HG03159 (cell line): ENCODE data around the gene DMRT1.

ENCODE experiments used
- ATAC-seq: cut with Tn5 transposase; IDR thresholded peaks from one replicate; pipeline ENCODE4 v1.9.1; 2021; ENCODE audit warnings: mild to moderate bottlenecking, moderate library complexity; ENCODE audit not compliant: unreplicated experiment

The DMRT1 gene

DNA sequence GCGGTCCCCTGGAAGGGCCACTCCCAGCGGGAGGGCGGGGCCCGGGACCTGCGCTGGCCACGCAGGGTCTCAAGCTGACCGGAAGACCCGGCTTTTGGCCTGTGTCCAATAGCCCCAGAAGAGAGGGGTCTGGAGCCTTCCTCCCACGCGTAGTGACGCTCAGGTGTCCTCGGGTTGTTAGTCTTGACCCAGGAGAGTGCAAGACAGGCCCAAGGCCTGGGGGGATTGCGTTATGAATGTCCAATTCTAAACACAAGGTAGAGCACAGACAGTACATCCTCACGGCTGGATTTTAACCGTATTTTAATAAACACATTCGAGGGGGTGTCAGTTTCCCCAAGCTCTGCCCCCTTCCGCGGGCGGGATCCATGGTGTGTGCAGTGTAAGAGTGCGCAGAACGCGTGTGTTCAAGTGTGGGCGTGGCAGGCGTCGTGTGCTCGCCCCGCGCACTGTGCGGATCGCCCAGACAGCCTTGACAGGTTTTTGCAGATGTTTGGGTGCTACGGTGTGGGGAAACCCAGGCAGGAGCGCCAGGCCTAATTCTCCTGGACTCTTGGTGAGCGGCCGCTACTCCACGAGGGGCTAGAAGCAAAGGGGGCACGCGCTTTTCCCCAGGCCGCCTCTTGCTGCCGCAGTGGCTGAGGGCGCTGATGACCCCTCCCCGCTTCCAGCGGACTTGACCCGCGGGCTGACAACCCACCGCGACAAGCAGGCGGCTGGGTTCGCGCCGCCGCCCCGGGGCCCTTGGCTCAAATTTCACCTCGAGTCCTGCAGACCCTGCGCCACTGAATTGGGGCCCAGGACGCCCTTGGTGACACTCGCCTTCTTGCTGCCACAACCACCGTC is 128.9 kb downstream of the DMRT1 start:
- ATAC-seq = no peak

DNA sequence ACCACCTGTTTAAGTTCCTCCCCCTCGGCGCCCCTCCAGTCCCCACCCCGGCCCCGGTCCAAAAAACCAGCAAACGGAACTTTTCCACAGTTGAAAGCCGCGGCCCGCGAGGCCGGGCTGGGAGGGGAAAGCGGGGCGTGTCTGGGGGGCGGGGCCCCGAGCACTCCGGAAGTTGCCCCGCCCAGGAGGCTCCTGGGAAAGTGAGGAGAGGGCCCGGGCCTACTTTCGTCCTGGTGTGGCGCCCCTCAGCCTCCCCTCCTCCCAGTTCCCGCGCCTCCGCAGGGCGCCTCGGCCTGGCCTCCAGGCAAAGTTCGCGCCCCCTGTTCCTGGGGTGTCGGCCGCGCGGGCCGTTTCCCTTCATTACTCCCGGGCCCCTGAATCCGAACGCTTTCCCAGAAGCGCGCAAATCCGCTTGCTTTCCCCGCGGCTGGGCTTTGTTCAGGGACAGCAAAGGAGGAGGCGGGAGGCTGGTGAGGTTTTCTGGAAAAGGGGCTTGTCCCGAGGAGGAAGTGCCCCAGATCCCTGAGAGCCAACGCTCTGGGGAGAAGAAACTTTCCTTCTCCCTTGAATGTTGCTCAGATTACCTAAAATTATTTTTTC is 130.5 kb downstream of the DMRT1 start:
- no peak for ATAC-seq

DNA sequence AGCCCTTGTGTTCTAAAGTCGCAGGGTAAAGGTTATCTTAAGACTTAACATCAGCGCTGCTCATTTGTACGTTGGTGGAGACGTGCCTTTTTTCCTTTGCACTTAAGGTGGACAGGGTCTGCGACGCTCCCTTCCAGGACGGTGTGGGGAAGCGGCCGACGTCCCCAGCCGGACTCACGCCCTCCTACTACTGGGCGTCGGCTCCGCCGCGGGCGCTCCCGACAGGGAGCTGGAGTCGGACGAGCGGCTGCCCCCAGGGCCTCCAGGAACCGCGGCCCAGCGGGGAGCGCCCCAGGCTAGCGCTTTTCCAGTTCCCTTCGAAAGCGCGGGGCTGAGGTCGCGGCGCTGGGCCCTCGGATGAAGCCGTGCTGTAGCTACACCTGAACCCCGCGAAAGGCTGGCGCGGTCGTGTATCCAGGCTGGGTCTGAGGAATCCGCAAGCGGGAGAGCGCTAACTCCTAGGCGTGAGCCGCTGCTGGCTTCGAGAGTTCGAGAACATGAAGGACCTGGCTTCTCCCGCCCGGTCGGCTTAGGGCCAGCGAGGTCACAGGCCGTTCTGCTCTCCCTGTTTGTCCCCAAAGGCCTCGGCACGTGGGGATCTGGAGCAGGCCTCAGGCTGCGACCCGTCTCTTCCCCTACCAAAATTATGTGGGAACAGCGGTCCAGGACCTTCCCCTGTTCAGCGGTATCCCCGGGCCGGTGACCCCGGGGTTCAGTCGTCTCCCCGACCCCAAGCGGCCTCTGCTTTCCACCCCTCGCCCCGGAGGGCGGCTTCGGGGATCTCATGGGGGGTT is 131.2 kb downstream of the DMRT1 start:
- no peak for ATAC-seq

DNA sequence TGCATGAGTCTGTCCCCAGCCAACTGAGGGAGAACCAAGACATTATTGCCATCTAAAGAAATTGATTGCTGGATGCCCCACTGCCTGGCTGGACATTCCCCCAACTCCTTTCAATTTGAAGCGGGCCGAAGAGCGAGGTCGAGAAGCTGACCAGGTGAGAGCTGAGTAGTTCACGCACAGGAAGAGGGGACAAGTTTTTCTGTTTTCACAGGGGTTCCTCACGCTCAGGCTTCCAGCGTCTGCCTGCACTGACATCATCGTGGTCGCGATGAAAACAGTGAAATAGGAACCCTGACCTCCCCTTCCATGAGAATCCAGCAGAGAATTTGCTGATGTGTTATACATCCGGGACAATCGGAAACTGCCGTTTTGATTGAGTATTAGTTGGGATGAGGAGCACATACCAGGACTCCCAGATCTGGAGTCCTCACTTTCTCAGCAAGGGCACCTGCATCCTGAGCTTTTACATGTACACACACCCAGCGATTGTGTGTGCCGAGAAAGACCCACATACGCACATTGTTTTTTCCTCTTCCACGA is 131.9 kb downstream of the DMRT1 start:
- no peak for ATAC-seq

DNA sequence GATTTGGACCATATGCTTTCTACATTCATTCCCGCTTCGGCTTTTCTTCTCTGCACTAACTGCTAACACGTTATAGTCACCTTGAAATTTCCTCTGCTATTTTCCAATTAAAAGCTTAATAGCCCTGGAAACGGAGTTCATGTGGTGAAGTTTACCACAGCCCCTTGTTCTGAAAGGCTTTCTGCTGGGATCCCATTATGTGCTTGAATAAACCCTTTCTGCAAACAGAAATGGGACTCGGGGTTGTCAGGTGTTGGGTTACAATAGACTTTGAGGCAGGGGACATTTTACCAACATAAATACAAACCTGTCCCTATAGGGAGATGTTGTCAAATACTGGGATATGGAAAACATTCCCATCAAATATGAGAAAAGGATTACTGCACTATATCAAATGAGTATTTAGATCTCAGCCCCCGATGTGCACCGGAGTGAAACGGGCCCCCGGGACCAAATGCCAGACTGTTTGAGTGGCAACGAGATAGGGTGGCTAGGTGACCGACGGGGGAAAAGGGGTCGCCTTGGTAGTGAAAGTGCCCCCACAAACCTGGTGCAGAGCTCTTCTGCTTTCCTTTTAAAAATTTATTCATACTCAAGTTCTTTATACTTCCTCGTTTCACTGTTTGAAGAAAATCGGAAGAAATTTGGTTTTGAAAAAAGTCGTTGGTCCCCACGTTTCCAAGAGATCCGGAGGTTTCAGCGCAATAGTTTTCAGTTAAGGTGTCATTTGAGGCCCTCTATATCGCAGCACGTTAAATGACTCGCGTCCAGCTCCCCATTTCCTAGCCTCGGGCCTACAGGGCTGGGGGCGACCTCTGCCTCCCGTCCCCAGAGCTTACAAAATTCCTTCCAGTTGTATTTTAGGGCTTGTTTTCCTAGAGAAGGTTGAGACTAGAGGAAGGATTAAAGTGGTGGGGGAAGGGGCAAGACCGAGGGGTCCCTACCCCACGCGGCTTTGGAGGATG is 132.8 kb downstream of the DMRT1 start:
- no peak for ATAC-seq

DNA sequence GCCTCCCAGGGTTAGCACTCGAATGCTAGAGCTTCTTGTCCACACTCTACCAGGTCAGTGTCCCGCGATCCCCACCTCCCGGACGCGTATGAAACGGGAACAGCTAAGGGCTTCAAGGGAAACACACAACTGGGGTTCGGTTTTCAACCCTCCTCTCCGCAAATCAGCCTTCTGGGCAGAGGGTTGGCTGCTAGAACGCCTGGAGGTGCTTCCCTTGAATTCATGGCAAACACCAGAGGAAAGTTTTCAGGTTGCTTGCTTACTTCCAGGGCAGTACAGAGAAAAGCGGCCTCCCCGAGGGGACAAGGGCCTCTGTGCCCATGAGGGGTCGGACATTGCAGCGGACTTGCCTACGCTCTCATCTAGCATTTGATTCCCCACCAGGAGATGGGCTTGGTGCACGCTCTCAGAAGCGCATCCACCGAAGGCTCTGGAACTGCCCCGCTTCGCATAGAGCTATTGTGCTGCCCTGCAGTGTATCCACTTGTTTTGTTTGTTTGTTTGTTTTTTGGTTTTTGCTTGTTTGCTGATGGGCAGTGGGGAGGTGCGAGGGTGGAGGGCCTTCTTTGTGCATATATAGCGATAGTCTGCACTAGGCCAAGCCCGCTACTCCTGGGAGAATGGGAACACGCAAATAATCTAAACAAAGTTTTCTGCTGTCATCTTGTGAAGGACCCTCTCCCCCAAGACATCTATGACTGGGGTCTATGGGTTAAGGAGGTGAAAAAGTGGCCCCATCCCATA is 133.7 kb downstream of the DMRT1 start:
- no peak for ATAC-seq

DNA sequence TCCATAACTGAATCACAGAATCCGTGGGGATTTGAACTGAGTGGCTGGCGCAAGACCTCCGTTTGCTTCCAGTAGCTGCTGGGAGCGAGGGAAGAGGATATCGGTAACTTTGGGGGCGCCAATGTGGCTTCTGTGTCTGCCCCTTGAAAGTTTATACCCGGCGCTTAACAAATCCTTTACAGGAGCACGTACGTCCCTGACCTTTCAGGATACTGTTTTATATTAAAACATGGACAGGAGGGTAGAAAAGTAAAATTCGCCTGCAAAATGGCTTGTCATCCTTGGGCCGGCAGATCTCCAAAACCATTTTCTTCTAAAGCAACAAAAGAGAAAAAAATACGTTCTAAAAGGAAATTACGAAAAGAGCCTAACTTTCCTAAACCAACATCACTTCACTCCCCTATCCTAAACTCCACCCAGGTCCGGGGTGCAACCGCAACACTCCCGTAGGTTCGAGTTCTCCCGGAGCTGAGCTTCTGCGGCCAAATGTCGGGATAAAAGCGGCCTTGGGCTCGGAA is 134.3 kb downstream of the DMRT1 start:
- no peak for ATAC-seq

DNA sequence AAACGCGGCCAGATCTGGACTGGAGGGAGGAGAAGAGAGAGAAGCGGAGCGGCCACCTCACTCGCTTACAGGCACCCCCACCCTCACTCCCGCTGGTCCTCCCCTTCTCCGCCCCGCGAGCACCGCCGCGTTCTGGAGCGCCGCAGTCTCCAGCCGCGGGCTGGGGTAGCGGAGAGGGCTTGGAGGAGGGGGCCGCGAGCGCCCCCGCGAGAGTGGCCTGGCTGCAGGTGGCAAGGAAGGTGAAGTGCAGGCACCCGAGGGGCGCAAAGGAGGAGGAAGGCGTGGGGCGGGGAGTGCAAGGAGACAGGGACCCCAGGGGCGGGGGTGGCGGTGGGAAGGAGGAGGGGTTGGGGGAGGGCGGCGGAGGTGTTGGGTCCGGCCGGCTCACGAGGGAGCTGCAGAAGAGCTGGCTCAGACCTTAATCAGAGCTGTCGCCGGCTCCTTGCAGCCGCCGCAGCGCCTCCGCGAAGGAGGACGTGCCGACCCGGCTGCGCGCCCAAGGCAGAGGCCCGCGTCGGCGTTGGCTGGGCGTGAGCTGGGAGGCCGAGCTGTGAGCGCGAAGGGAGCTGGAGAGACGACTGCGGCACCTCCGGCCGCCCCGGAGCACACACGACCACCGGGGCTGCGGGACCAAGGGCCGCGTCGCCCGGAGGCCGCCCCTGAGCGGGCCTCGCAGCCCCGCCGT is 134.9 kb downstream of the DMRT1 start, which contains the start of gene DMRT3:
Gene DMRT3 (plus strand): TSS at position 398 of the 685 bp plus-strand sequence. CDS start 347 bp downstream, outside the sequence.
- ATAC-seq = no peak

DNA sequence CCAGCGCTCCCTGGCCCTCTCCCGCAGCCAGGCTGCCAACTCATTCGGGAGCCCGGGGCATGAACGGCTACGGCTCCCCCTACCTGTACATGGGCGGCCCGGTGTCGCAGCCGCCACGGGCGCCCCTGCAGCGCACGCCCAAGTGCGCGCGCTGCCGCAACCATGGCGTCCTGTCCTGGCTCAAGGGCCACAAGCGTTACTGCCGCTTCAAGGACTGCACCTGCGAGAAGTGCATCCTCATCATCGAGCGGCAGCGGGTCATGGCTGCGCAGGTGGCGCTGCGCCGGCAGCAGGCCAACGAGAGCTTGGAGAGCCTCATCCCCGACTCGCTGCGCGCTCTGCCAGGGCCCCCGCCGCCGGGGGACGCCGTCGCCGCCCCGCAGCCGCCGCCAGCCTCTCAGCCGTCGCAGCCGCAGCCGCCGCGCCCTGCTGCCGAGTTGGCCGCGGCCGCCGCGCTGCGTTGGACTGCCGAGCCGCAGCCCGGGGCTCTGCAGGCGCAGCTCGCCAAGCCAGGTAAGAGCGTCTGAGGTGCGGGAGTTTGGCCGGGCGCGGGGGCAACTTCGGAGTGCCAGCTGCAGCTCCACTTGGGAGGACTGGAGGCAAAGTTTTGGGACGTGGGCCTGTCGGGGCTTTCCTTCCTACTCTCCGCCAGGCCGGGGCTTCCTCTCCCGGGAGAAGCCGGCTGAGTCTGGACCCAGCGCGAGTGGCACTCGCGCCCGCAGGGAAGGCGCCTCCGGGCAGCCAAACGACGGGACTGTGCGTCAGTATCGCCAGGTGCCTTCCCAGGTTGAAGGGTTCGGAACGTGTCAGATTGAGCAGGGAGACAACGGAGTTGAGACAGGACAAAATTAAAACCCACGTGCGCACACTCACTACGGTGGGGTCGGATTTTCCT is 135.7 kb downstream of the DMRT1 start:
- ATAC-seq = no peak

DNA sequence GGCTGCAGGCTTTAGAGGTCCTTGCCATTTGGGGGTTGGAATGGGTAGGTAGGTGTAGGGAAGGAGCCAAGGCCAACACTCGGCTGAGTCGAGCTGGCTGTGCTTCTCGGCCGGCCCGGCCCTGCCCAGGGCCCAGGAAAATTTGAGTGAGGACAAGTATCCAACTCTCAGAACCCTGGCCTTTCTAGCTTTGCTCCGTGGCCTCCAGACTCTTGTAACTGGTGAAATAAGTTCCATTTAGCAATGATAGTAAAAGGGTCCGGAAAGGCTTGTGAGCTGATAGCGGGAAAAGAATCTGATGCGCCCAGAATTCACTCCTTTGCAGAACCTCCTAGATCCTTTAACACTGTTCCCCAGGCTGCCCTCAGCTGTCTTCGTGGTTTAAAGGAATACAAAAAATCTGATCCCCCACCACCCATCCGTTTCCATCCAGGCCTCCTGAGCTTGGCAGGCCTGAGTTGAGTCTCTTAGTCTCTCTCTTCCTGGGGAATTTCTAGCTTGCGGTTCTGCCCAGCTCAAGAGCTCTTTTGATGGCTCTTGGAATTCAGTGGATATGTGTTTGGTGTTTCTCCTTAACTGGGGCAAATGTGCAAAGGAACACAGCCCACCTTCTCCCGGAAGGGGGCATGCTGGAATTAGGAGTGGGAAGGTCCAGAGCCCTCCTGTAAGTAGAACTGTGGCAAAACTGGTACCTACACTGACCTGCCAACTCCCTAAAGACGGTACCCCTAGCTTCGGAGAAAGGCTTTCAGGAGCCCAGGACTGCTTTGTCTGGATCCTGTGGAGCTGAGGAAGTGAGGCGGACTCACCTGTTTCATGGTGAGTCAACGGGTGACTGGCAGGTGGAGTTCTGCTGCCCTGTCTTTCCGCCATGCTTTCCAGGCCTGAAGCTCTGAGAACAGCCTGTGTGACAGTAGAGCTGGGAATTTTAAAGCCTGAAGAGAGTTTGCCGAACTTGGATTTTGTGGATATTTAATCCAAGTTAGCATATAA is 136.6 kb downstream of the DMRT1 start:
- ATAC-seq = no peak

DNA sequence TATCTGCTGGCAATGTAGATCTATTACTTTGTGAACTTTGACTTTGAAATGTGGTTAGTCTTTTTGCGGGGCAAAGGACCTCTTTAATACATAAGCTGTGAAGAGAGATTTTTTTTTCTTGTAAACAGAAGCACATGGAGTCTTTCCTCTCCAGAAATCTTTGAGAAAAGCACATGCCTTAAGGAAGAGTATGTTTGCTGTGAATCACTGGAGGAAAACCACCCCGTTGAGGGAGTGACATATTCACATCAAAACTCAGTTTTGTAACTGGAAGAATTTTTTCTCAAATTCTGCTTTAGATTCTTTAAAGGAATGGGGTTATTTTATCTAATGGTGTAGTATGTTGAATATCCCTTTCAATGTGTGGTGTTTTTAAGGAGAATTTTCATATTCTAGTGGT is 138.5 kb downstream of the DMRT1 start:
- no peak for ATAC-seq

DNA sequence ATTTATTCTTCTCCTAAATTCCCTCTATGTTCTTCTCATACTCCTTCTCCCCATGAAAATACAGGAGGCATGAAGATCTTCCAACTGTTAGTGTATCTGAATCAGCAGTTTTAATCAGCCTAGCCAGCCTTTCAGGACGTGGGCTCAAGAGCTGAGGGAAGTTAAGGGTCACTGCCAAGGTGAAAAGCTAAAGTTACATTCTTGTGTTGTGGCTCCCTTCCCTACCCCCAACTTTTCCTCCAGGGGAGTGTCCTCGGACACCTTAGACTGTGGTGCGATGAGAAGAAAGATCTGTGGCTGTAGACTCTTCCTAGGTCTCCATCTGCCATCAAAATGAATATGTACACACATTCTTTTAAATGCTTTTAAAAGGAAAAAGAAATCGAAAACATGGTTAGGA is 139.1 kb downstream of the DMRT1 start:
- no peak for ATAC-seq

DNA sequence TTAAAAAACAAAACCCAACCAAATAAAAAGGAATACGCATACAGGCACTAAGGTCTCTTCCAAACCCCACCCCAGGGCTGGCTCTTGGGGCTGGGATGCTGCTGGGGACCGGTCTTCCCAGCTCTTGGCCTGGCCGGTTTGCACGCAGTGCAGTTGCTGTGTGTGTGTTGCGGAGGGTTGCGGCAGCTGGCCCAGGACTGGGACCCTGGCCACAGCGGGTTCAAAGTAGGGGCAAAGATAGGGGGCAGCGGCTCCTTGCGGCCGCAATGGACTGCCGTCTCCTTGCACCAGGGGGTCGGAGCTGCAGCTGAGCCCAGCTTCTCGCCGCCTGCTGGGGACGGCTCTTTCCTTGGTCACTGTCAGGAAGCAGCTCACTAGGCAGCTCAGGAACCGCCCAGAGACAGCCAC is 140.0 kb downstream of the DMRT1 start:
- ATAC-seq = no peak

DNA sequence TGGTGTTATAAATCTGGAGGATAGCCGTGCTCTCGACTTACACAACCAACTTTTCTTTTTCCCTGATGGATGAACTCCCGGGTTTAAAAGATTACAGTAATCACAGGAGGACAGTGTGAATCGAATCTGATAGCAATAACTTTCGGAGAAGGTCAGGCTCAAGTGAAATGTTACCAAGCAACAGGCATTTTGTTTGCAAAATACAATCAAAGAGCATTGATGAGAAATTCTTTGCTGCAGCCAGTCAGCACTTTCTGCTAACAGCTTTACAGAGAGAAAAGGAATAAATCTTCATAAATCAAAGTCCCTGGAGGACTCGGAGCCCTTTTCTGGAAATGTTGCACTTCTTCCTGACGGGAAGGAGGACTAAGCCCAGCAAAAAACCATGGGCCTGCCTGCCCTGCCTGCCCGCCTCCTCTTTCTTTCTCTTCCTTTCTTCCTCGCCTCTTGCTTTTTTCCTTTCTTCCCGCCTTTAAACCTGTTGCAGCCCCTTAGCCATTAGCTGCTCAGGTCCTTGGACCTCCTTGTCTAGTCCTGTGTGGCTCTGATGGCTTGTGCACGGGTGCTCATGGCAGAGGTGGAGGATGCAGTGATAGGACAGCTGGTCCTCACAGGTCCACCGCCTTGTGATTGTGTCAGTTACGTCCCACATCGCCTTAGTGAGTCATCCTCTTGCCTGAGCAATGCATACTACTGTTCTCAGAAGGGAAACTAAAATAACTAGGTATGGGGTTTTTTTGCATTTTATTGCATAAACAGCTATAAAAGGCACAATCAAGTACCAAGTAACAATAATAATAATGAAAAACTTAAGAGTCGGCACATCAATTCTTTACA is 141.1 kb downstream of the DMRT1 start:
- ATAC-seq = no peak

DNA sequence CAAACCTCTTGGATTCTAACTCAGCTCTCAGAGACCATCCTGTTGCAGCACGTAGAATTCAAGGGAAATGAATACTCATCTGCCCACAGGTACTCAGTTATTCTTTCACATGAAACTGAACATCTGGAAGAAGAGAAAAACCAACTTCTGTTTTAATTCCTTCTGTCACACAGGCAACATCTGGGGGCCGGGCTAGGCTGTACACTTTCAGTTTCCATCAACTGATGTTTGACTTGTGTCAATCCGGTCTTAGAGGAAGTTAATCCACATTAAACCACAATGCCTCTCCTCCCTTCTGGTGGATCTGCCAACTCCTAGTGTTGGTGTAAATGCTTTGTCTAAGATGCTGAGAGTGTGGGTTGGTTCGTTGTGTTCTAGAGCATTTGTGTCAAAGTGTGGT is 152.5 kb downstream of the DMRT1 start:
- no peak for ATAC-seq

DNA sequence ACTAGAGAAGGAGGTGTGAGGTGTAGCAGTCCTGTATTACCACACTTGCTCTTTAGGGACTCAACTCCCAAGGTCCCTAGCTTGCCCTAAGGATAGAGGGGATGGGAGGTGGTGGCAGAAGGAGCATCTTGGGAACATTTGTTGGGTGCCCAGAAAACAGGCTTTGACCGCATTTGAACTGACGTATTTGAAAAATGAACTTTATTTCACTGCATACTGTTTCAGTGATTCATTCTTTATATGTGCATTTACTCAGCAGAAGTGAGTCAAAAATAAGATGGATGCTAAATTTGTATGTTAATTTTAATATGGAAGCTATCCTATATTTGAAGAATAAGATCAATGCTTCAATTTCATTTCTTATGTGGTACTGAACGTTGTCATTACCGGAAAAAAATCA is 153.7 kb downstream of the DMRT1 start:
- ATAC-seq = no peak
